Keratinocyte (primary cell): ENCODE data around the gene MGAT5. TPM values are rescaled to one million over a fixed set of nuclear protein-coding genes. Genes with fewer than 3 reads are reported as not detected.

Source experiments
- DNase-seq: peaks from one replicate; pipeline ENCODE4 v3.0.0-alpha.2; 2011; ENCODE audit warnings: low read depth, missing footprints, low spot score
- FAIRE-seq: peaks from 2 replicates; lab custom pipeline; 2011; peaks lifted over from hg19 to GRCh38; lab: Jason Lieb, UNC
- H2AFZ ChIP-seq: 2 replicates; pipeline ENCODE4 v1.6.0; 2012; ENCODE audit warnings: low read length, control low read depth, inconsistent platforms; ENCODE audit not compliant: control insufficient read depth
- H3K27ac ChIP-seq: 2 replicates; pipeline ENCODE4 v1.5.1; 2011; ENCODE audit warnings: low read length; ENCODE audit not compliant: control insufficient read depth, insufficient read depth
- H3K27me3 ChIP-seq: 3 replicates; pipeline ENCODE4 v1.6.0; 2011; ENCODE audit warnings: low read length; ENCODE audit not compliant: control insufficient read depth, insufficient read depth; ENCODE audit errors: extremely low read depth
- H3K36me3 ChIP-seq, 2 experiments: 2 replicates in 1 of 2; 3 replicates in 1 of 2; pipeline ENCODE4 v1.5.1; 2011; ENCODE audit warnings: low read length in 2 of 2, mild to moderate bottlenecking in 1 of 2; ENCODE audit not compliant: control insufficient read depth in 2 of 2, insufficient read depth in 2 of 2; ENCODE audit errors: extremely low read depth in 1 of 2
- H3K4me1 ChIP-seq: 3 replicates; pipeline ENCODE4 v1.5.1; 2011; ENCODE audit warnings: low read length; ENCODE audit not compliant: control insufficient read depth, insufficient read depth; ENCODE audit errors: extremely low read depth
- H3K4me2 ChIP-seq: 3 replicates; pipeline ENCODE4 v1.6.0; 2011; ENCODE audit warnings: low read depth, low read length; ENCODE audit not compliant: control insufficient read depth, insufficient read depth; ENCODE audit errors: extremely low read depth
- H3K4me3 ChIP-seq, 3 experiments: fragments of 200-600 bp in 1 of 3; sonication (generic) in 1 of 3; 2 replicates in 2 of 3; 3 replicates in 1 of 3; pipeline ENCODE4 v1.5.1; 2011 to 2016; ENCODE audit warnings: low read length in 3 of 3, mild to moderate bottlenecking in 3 of 3, control low read depth in 2 of 3, inconsistent platforms in 1 of 3, low read depth in 1 of 3, mixed read lengths in 1 of 3, mixed run types in 1 of 3, moderate library complexity in 1 of 3; ENCODE audit not compliant: control insufficient read depth in 2 of 3, insufficient read depth in 2 of 3; ENCODE audit errors: extremely low read depth in 1 of 3
- H3K79me2 ChIP-seq: 2 replicates; pipeline ENCODE4 v1.6.0; 2012; ENCODE audit warnings: low read length; ENCODE audit not compliant: control insufficient read depth, insufficient read depth
- H3K9ac ChIP-seq: 3 replicates; pipeline ENCODE4 v1.6.0; 2011; ENCODE audit warnings: low read length; ENCODE audit not compliant: control insufficient read depth, insufficient read depth; ENCODE audit errors: extremely low read depth
- H3K9me1 ChIP-seq: 3 replicates; pipeline ENCODE4 v1.6.0; 2011; ENCODE audit warnings: low read length; ENCODE audit not compliant: control insufficient read depth, insufficient read depth; ENCODE audit errors: extremely low read depth
- H3K9me3 ChIP-seq: 2 replicates; pipeline ENCODE4 v1.5.1; 2012; ENCODE audit warnings: low read depth, low read length; ENCODE audit not compliant: control insufficient read depth
- H4K20me1 ChIP-seq: 3 replicates; pipeline ENCODE4 v1.6.0; 2011; ENCODE audit warnings: low read length; ENCODE audit not compliant: control insufficient read depth, insufficient read depth; ENCODE audit errors: extremely low read depth
- CTCF ChIP-seq, 3 experiments: IDR thresholded peaks in 1 of 3; conservative IDR thresholded peaks in 1 of 3; optimal IDR thresholded peaks in 1 of 3; 2 replicates in 2 of 3; 3 replicates in 1 of 3; pipeline versions ENCODE3 to v1.5.1; 2011; ENCODE audit warnings: low read length in 3 of 3, mild to moderate bottlenecking in 3 of 3, moderate library complexity in 2 of 3, control low read depth in 1 of 3, inconsistent platforms in 1 of 3; ENCODE audit not compliant: insufficient read depth in 2 of 3; ENCODE audit errors: extremely low read depth in 1 of 3
- EZH2 ChIP-seq: IDR thresholded peaks from one replicate; pipeline ENCODE4 v1.6.1; 2012; ENCODE audit warnings: inconsistent platforms, mild to moderate bottlenecking, low read length, moderate library complexity
- dilution Hi-C: fragments of 300-500 bp; cut with MboI; formaldehyde crosslinking; loops from one replicate; pipeline ENCODE4 v1.7.0; 2020; ENCODE audit warnings: low sequenced_read_pairs; ENCODE audit not compliant: extremely low pct_ligation_motif_present
- polyA plus RNA-seq, 5 experiments: library from polyadenylated mRNA; depleted of rRNA in 3 of 5; stranded (reverse) in 3 of 5; stranded (forward) in 1 of 5; unstranded in 1 of 5; fragments of >200 nt; gene quantifications; 1 replicate in 1 of 5; 2 replicates in 3 of 5; 3 replicates in 1 of 5; pipeline versions ENCODE4 v1.2.1 to v1.2.3, GENCODE V29; 2011 to 2012; ENCODE audit warnings: missing spikeins in 2 of 5, low read depth in 1 of 5, low replicate concordance in 1 of 5

The MGAT5 gene
- polyA plus RNA-seq, 1 donor (not counting 4 experiments of a cell fraction or from before 2014, with no cell fraction given) = 23.0 TPM

GRCh38 chr2:134226601-134227000 lies 27.3 kb upstream of the MGAT5 start:
- Histone ChIP-seq H3K4me2 (no peak overlapping the region), H3K27me3 (no peaks in the 10 kb centered on the region), H3K79me2 (peaks cover 21% of the 10 kb centered on the region), H3K4me1 (no peaks in the 10 kb centered on the region), H2AFZ (no peak overlapping the region), H3K27ac (no peak overlapping the region), H3K9ac (no peak overlapping the region), H3K36me3 (no peaks in the 10 kb centered on the region), H4K20me1 (peaks cover 2% of the 10 kb centered on the region), H3K4me3 (no peak overlapping the region), H3K9me3 (no peaks in the 10 kb centered on the region), H3K9me1 (no peaks in the 10 kb centered on the region)
- TF ChIP-seq EZH2 (no peak), CTCF (optimal IDR thresholded peaks at IDR 0.05 in 1 of 3, IDR thresholded peaks at IDR 0.05 in 1 of 3, conservative IDR thresholded peaks at IDR 0.05 in 1 of 3; ENCODE audit: extremely low read depth in 1 of 3, insufficient read depth in 2 of 3, low read length in 3 of 3) (no peak)
- no peak for DNase-seq
- no peak for FAIRE-seq
- dilution Hi-C loops = no loop called here

- TF ChIP-seq CTCF (optimal IDR thresholded peaks at IDR 0.05 in 1 of 3, IDR thresholded peaks at IDR 0.05 in 1 of 3, conservative IDR thresholded peaks at IDR 0.05 in 1 of 3; ENCODE audit: extremely low read depth in 1 of 3, insufficient read depth in 2 of 3, low read length in 3 of 3) = no peak
- no peak for TF ChIP-seq EZH2
- Histone ChIP-seq H3K79me2 (peaks cover 23% of the 10 kb centered on the region), H3K4me2 (no peak overlapping the region), H3K27ac (no peak overlapping the region), H3K9ac (no peak overlapping the region), H3K9me3 (no peaks in the 10 kb centered on the region), H2AFZ (no peak overlapping the region), H3K4me1 (peaks cover 9% of the 10 kb centered on the region), H4K20me1 (peaks cover 2% of the 10 kb centered on the region), H3K9me1 (no peaks in the 10 kb centered on the region), H3K4me3 (no peak overlapping the region), H3K27me3 (no peaks in the 10 kb centered on the region), H3K36me3 (no peaks in the 10 kb centered on the region)
- FAIRE-seq (no peak), DNase-seq (no peak)
- dilution Hi-C loops = no loop called here
These were observed 26.2 kb upstream of the MGAT5 start for GRCh38 chr2:134227666-134228065.
